SK-N-SH treated with all-trans-retinoic acid at 6 μM for 48 hours (cell line): ENCODE measurements around the gene SEPHS2.

Source experiments
- ATAC-seq: fragments of 200-7000 bp; cut with Tn5 transposase; 3 replicates; pipeline ENCODE4 v1.9.1; 2020; ENCODE audit warnings: mild to moderate bottlenecking, moderate library complexity
- ARNTL ChIP-seq: fragments of 450-650 bp; formaldehyde crosslinking; IDR thresholded peaks from 2 replicates; pipeline ENCODE4 v1.5.0; 2020; ENCODE audit warnings: low read depth, mild to moderate bottlenecking, moderate library complexity, borderline replicate concordance
- BACH2 ChIP-seq: fragments of 250-450 bp; sonication (Bioruptor Pico); IDR thresholded peaks from 2 replicates; pipeline ENCODE4 v1.9.0; 2021; ENCODE audit warnings: mild to moderate bottlenecking, borderline replicate concordance
- CSRNP3 ChIP-seq: fragments of 250-450 bp; sonication (Bioruptor Pico); IDR thresholded peaks from 2 replicates; pipeline ENCODE4 v1.5.1; 2021; ENCODE audit warnings: mild to moderate bottlenecking, moderate library complexity
- ESRRG ChIP-seq: fragments of 250-450 bp; sonication (Bioruptor Pico); IDR thresholded peaks from 2 replicates; pipeline ENCODE4 v1.6.1; 2021; ENCODE audit warnings: mild to moderate bottlenecking
- PATZ1 ChIP-seq: fragments of 250-450 bp; sonication (Bioruptor Pico); IDR thresholded peaks from 2 replicates; pipeline ENCODE4 v1.8.0; 2020; ENCODE audit warnings: mild to moderate bottlenecking, moderate library complexity, borderline replicate concordance
- POU6F1 ChIP-seq: fragments of 250-450 bp; sonication (Bioruptor Pico); IDR thresholded peaks from 2 replicates; pipeline ENCODE4 v1.8.0; 2021; ENCODE audit warnings: low read depth, mild to moderate bottlenecking, moderate library complexity, borderline replicate concordance
- SNAI2 ChIP-seq: fragments of 250-450 bp; sonication (Bioruptor Pico); IDR thresholded peaks from 2 replicates; pipeline ENCODE4 v1.5.0; 2020; ENCODE audit warnings: mild to moderate bottlenecking, moderate library complexity
- TCF4 ChIP-seq: fragments of 250-450 bp; sonication (Bioruptor Pico); IDR thresholded peaks from 2 replicates; pipeline ENCODE4 v1.8.0; 2021; ENCODE audit warnings: mild to moderate bottlenecking, moderate library complexity, borderline replicate concordance
- TOX ChIP-seq: fragments of 250-450 bp; sonication (Bioruptor Pico); IDR thresholded peaks from 2 replicates; pipeline ENCODE4 v1.8.0; 2021; ENCODE audit warnings: mild to moderate bottlenecking, moderate library complexity, borderline replicate concordance
- TSHZ2 ChIP-seq: fragments of 250-450 bp; sonication (Bioruptor Pico); IDR thresholded peaks from 2 replicates; pipeline ENCODE4 v1.5.0; 2020; ENCODE audit warnings: mild to moderate bottlenecking, moderate library complexity
- ZC3H10 ChIP-seq: fragments of 250-450 bp; sonication (Bioruptor Pico); IDR thresholded peaks from 2 replicates; pipeline ENCODE4 v1.5.1; 2021; ENCODE audit warnings: mild to moderate bottlenecking, moderate library complexity
- ZFP3 ChIP-seq: fragments of 250-450 bp; sonication (Bioruptor Pico); IDR thresholded peaks from 2 replicates; pipeline ENCODE4 v1.5.0; 2020; ENCODE audit warnings: mild to moderate bottlenecking, moderate library complexity
- ZFP30 ChIP-seq: fragments of 450-650 bp; formaldehyde crosslinking; IDR thresholded peaks from 2 replicates; pipeline ENCODE4 v1.5.0; 2022; ENCODE audit warnings: mild to moderate bottlenecking, moderate library complexity
- ZNF565 ChIP-seq: fragments of 450-650 bp; formaldehyde crosslinking; conservative IDR thresholded peaks from 2 replicates; pipeline ENCODE4 v1.5.0; 2020; ENCODE audit warnings: low read depth, mild to moderate bottlenecking, moderate library complexity

The SEPHS2 gene

GRCh38 chr16:30414159-30414558, 31.5 kb downstream of the SEPHS2 start:
- no peak for ATAC-seq

GRCh38 chr16:30413112-30413806, 32.4 kb downstream of the SEPHS2 start:
- ATAC-seq: no peak
- no peak for TF ChIP-seq PATZ1 (CRISPR knock-in tag)
- TF ChIP-seq ZFP30 (CRISPR knock-in tag): no peak
- no peak for TF ChIP-seq TCF4
- TF ChIP-seq ZFP3 (CRISPR knock-in tag): no peak
- TF ChIP-seq ESRRG: no peak
- no peak for TF ChIP-seq TSHZ2 (CRISPR knock-in tag)
- no peak for TF ChIP-seq SNAI2

More at GRCh38 chr16:30414159-30414558, 31.5 kb downstream of the SEPHS2 start:
- no peak for TF ChIP-seq CSRNP3 (CRISPR knock-in tag)
- no peak for TF ChIP-seq TSHZ2 (CRISPR knock-in tag)
- no peak for TF ChIP-seq ZC3H10 (CRISPR knock-in tag)
- TF ChIP-seq POU6F1 (CRISPR knock-in tag): no peak
- TF ChIP-seq ARNTL (CRISPR knock-in tag): no peak
- no peak for TF ChIP-seq ESRRG

- TF ChIP-seq BACH2 (CRISPR knock-in tag) (no peak), TOX (no peak), ZC3H10 (CRISPR knock-in tag) (no peak), ZNF565 (no peak), ESRRG (no peak)
- peak; percentile 81 for ATAC-seq
Measured at GRCh38 chr16:30409125-30410060, 36.3 kb downstream of the SEPHS2 start.
